ENCODE results near the gene EIF4A3.

The EIF4A3 gene

DNA sequence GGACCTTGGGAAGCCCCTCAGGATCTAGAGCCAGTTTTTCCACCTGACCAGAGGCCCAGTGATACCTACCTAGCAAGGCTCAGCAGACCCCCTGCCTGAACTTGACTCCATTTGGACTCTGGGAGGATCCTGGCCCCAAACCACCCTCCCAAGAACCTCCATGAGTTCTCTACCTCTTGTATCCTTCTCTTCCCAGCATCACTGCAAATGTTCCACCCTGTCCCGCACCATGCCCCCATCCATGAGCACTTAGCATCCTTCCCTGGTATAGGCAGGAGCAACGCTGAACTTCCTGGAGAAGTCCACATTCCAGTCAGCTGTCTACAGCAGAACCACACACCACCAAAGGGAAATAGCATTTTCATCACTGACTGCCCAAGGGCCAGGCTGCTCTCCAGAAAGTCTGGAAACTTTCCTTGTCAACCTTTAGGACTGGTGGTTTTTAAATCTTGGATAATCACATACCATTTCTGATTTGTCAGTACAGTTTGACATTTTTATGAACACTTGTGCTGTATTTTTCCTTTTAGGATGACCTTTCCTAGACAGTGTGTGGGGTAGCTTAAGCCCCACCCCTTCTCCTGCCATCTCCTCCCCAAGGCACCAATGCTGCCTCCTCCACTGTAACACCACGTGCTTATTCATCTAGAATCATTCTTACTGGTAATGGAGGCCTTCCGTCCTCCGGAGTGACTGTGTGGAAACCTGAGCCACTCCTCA, 13.9 kb downstream of the EIF4A3 start:
- no peak for TF ChIP-seq CTCF (IDR thresholded peaks at IDR 0.05)

DNA sequence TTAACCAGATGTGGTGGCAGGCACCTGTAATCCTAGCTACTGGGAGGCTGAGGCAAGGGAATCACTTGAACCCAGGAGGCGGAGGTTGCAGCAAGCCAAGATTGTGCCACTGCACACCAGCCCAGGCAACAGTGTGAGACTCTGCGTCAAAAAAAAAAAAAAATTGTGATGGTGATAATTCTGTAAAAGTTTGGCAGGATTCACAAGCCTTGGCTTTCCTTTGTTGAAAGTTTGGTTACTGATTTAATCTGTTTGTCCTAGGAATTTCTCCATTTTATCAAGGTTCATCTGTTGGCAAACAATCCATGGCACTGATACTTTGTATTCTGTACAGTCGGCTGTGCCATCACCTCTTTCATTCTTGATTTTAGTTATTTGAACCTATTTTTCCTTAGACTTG, 15.9 kb downstream of the EIF4A3 start:
- TF ChIP-seq CTCF (IDR thresholded peaks at IDR 0.05) = no peak
- H3K79me2 ChIP-seq = no peaks in the 10 kb centered on the region
- no peak overlapping the region for H3K4me2 ChIP-seq (ENCODE audit: low read length)

More for the DNA sequence above, 13.9 kb downstream of the EIF4A3 start:
- Histone ChIP-seq H3K27ac (no peak overlapping the region), H3K9me3 (ENCODE audit: control insufficient read depth, low read length) (no peaks in the 10 kb centered on the region), H2AFZ (no peak overlapping the region), H3K27me3 (ENCODE audit: control insufficient read depth, insufficient read depth, low read length) (no peaks in the 10 kb centered on the region), H3K36me3 (ENCODE audit: control insufficient read depth, insufficient read depth, low read length) (no peaks in the 10 kb centered on the region), H3K79me2 (no peaks in the 10 kb centered on the region), H3K4me1 (peaks cover 21% of the 10 kb centered on the region), H3K4me3 (ENCODE audit: low read depth, low read length) (no peak overlapping the region), H3K4me2 (ENCODE audit: low read length) (no peak overlapping the region), H3K9ac (no peak overlapping the region)

DNA sequence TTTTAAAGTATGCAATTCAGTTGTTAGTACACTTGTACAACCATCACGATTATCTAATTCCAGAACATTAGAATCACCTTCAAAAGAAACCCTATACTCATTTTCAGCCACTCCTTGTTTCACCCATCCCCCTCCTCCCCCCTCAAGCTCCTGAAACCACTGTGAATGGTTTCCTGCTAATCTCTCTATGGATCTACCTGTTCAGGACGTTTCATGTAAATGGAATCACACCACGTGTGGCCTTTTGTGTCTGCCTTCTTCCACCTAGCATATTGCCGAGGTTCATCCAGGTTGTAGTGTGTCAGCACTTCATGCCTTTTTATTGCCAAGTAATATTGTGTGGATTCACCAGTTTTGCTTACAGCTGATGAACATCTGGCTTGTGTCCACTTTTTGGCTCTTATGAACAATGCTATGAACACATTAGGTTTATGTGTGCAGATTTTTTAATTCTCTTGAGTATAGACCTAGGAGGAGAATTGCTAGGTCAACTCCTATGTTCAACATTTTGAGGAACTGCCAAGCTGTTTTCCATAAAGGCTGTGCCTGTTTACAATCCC, 17.8 kb downstream of the EIF4A3 start:
- Histone ChIP-seq H3K36me3 (ENCODE audit: control insufficient read depth, insufficient read depth, low read length) (no peaks in the 10 kb centered on the region), H3K79me2 (no peaks in the 10 kb centered on the region), H3K4me2 (ENCODE audit: low read length) (peak overlapping the region; percentile 16), H2AFZ (no peak overlapping the region), H3K27me3 (ENCODE audit: control insufficient read depth, insufficient read depth, low read length) (no peaks in the 10 kb centered on the region), H3K4me1 (peaks cover 29% of the 10 kb centered on the region), H3K27ac (peak overlapping the region; percentile 8), H3K9me3 (ENCODE audit: control insufficient read depth, low read length) (no peaks in the 10 kb centered on the region), H3K9ac (no peak overlapping the region), H3K4me3 (ENCODE audit: low read depth, low read length) (peak overlapping the region; percentile 2)
- no peak for TF ChIP-seq CTCF (IDR thresholded peaks at IDR 0.05)

More for the DNA sequence above, 15.9 kb downstream of the EIF4A3 start:
- Histone ChIP-seq H3K9me3 (ENCODE audit: control insufficient read depth, low read length) (no peaks in the 10 kb centered on the region), H2AFZ (no peak overlapping the region), H3K27me3 (ENCODE audit: control insufficient read depth, insufficient read depth, low read length) (no peaks in the 10 kb centered on the region), H3K4me3 (ENCODE audit: low read depth, low read length) (no peak overlapping the region), H3K27ac (no peak overlapping the region), H3K9ac (no peak overlapping the region), H3K36me3 (ENCODE audit: control insufficient read depth, insufficient read depth, low read length) (no peaks in the 10 kb centered on the region), H3K4me1 (peaks cover 21% of the 10 kb centered on the region)

GRCh38 chr17:80126449-80126715, 20.5 kb downstream of the EIF4A3 start:
- Histone ChIP-seq H2AFZ (no peak overlapping the region), H3K36me3 (ENCODE audit: control insufficient read depth, insufficient read depth, low read length) (no peaks in the 10 kb centered on the region), H3K4me3 (ENCODE audit: low read depth, low read length) (no peak overlapping the region), H3K27me3 (ENCODE audit: control insufficient read depth, insufficient read depth, low read length) (no peaks in the 10 kb centered on the region), H3K79me2 (no peaks in the 10 kb centered on the region), H3K9ac (no peak overlapping the region), H3K9me3 (ENCODE audit: control insufficient read depth, low read length) (no peaks in the 10 kb centered on the region), H3K4me2 (ENCODE audit: low read length) (no peak overlapping the region), H3K4me1 (peaks cover 30% of the 10 kb centered on the region), H3K27ac (no peak overlapping the region)
- TF ChIP-seq CTCF (IDR thresholded peaks at IDR 0.05) = no peak
